Measurements from ENCODE around the gene ZGRF1.

The ZGRF1 gene

GRCh38 chr4:112649055-112649408 is 12.3 kb upstream of the ZGRF1 start:
- Histone ChIP-seq H3K36me3 (replicated peaks; ENCODE audit: insufficient read depth, low read length) (peaks cover 13% of the 10 kb centered on the region), H3K9ac (ENCODE audit: low read length) (no peak overlapping the region), H3F3A (ENCODE audit: insufficient read depth, low read length) (0 out of 2 replicates have a peak, but pooled peaks cover 3% of the 10 kb centered on the region), H3K27ac (ENCODE audit: low read length) (no peak overlapping the region), H3K9me3 (replicated peaks; ENCODE audit: insufficient read depth, low read length) (no peaks in the 10 kb centered on the region), H3K4me2 (ENCODE audit: low read depth, low read length) (no peak overlapping the region), H3K4me3 (ENCODE audit: low read length) (no peak overlapping the region), H3K27me3 (replicated peaks; ENCODE audit: insufficient read depth, low read length) (no peaks in the 10 kb centered on the region), H3K4me1 (ENCODE audit: low read length) (no peaks in the 10 kb centered on the region), H2AFZ (ENCODE audit: low read length) (no peak overlapping the region), H3K79me2 (ENCODE audit: low read length) (no peaks in the 10 kb centered on the region), H3K9me2 (replicated peaks; ENCODE audit: insufficient read depth, low read length) (no peaks in the 10 kb centered on the region), H4K20me1 (ENCODE audit: insufficient read depth, low read length) (no peaks in the 10 kb centered on the region)
- TF ChIP-seq CTCF (IDR thresholded peaks at IDR 0.05; ENCODE audit: low read length) (no peak), EZH2phosphoT487 (IDR thresholded peaks at IDR 0.05; ENCODE audit: low read length) (no peak), EZH2 (optimal IDR thresholded peaks at IDR 0.05; ENCODE audit: low read depth, low read length) (no peak)
- no peak for DNase-seq

- no peaks in the 10 kb centered on the region for H3K9me3 ChIP-seq (replicated peaks; ENCODE audit: insufficient read depth, low read length)
- H3K36me3 ChIP-seq (replicated peaks; ENCODE audit: insufficient read depth, low read length): peaks cover 13% of the 10 kb centered on the region
- H3K27ac ChIP-seq (ENCODE audit: low read length): no peak overlapping the region
- H3K4me1 ChIP-seq (ENCODE audit: low read length): peaks cover 5% of the 10 kb centered on the region; the same call in 1 of the 2 replicates
- no peaks in the 10 kb centered on the region for H3K9me2 ChIP-seq (replicated peaks; ENCODE audit: insufficient read depth, low read length)
- no peak for DNase-seq
- H3K79me2 ChIP-seq (ENCODE audit: low read length): no peaks in the 10 kb centered on the region
- H3K4me3 ChIP-seq (ENCODE audit: low read length): no peak overlapping the region
- H4K20me1 ChIP-seq (ENCODE audit: insufficient read depth, low read length): no peaks in the 10 kb centered on the region
- H3F3A ChIP-seq (ENCODE audit: insufficient read depth, low read length): peaks cover 6% of the 10 kb centered on the region; the same call in 1 of the 2 replicates
- no peak for TF ChIP-seq CTCF (IDR thresholded peaks at IDR 0.05; ENCODE audit: low read length)
- TF ChIP-seq EZH2phosphoT487 (IDR thresholded peaks at IDR 0.05; ENCODE audit: low read length): no peak
- TF ChIP-seq EZH2 (optimal IDR thresholded peaks at IDR 0.05; ENCODE audit: low read depth, low read length): no peak
- no peak overlapping the region for H3K4me2 ChIP-seq (ENCODE audit: low read depth, low read length)
- H3K27me3 ChIP-seq (replicated peaks; ENCODE audit: insufficient read depth, low read length): no peaks in the 10 kb centered on the region
- H3K9ac ChIP-seq (ENCODE audit: low read length): no peak overlapping the region
- no peak overlapping the region for H2AFZ ChIP-seq (ENCODE audit: low read length)
Measured at GRCh38 chr4:112648263-112649054, 11.8 kb upstream of the ZGRF1 start.

GRCh38 chr4:112647785-112648184 is 11.1 kb upstream of the ZGRF1 start:
- Histone ChIP-seq H4K20me1 (ENCODE audit: insufficient read depth, low read length) (no peaks in the 10 kb centered on the region), H2AFZ (ENCODE audit: low read length) (no peak overlapping the region), H3K36me3 (replicated peaks; ENCODE audit: insufficient read depth, low read length) (peaks cover 13% of the 10 kb centered on the region), H3K4me3 (ENCODE audit: low read length) (no peak overlapping the region), H3K9me3 (replicated peaks; ENCODE audit: insufficient read depth, low read length) (no peaks in the 10 kb centered on the region), H3K27ac (ENCODE audit: low read length) (no peak overlapping the region), H3K4me2 (ENCODE audit: low read depth, low read length) (no peak overlapping the region), H3K9ac (ENCODE audit: low read length) (no peak overlapping the region), H3K4me1 (ENCODE audit: low read length) (peaks cover 10% of the 10 kb centered on the region; the same call in 1 of the 2 replicates), H3K79me2 (ENCODE audit: low read length) (no peaks in the 10 kb centered on the region), H3F3A (ENCODE audit: insufficient read depth, low read length) (peaks cover 12% of the 10 kb centered on the region), H3K9me2 (replicated peaks; ENCODE audit: insufficient read depth, low read length) (no peaks in the 10 kb centered on the region), H3K27me3 (replicated peaks; ENCODE audit: insufficient read depth, low read length) (no peaks in the 10 kb centered on the region)
- DNase-seq: no peak
- TF ChIP-seq CTCF (IDR thresholded peaks at IDR 0.05; ENCODE audit: low read length): no peak
- no peak for TF ChIP-seq EZH2 (optimal IDR thresholded peaks at IDR 0.05; ENCODE audit: low read depth, low read length)
- no peak for TF ChIP-seq EZH2phosphoT487 (IDR thresholded peaks at IDR 0.05; ENCODE audit: low read length)
